Loucy (cell line): ENCODE measurements around the gene STK32C.

Source experiments
- EZH2phosphoT487 ChIP-seq: fragments of 200-600 bp; IDR thresholded peaks from 2 replicates; pipeline ENCODE4 v1.6.1; 2018; ENCODE audit warnings: antibody characterized with exemption, mild to moderate bottlenecking, moderate library complexity, borderline replicate concordance
- TF ChIP-seq, protein P1 (sequence below): fragments of 200-600 bp; sonication (generic); conservative IDR thresholded peaks from 2 replicates; pipeline ENCODE4 v1.5.1; 2014; ENCODE audit warnings: mild to moderate bottlenecking, antibody characterized with exemption, low read length

DNA sequence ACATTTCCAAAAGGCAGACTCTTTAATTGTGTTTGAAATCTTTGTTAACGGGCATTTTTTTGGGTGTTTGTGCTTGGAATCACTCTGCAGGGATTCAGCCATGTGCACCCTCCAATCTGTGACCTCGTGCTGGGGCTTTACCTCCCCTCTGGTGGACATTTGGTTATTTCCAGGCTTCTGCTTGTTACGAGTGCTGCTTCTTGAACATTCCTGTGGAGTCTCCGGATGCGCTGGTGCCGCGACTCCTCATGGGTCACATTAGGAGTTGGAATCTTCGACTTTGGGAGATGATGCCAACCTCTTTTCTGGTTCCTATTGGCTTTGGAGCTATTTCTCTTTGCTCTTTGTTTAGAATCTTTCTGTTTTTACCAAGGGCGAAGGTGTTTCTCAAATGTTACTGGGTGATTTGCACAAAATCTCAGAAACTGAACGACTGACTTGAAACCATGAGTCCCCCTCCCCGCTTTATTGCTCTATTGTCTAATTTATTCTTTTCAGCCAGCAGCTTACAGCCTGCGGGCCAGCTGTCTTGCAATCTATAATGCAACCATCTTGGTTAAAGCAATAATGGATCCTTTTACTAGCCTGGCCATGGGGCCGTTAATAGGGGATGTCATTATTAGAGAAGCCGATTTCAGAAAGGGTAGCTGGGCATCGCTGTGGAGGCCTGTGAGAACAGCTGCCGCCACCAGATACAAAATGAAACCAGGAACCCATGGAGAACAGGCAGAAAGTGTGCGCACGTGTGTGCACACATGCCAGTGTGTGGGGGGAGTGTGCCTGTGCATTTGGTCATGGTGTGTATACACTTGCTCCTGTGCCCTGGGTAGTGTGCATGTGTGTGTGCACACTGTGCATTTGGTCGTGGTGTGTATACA is 130.9 kb downstream of the STK32C start:
- TF ChIP-seq, protein P1, sequence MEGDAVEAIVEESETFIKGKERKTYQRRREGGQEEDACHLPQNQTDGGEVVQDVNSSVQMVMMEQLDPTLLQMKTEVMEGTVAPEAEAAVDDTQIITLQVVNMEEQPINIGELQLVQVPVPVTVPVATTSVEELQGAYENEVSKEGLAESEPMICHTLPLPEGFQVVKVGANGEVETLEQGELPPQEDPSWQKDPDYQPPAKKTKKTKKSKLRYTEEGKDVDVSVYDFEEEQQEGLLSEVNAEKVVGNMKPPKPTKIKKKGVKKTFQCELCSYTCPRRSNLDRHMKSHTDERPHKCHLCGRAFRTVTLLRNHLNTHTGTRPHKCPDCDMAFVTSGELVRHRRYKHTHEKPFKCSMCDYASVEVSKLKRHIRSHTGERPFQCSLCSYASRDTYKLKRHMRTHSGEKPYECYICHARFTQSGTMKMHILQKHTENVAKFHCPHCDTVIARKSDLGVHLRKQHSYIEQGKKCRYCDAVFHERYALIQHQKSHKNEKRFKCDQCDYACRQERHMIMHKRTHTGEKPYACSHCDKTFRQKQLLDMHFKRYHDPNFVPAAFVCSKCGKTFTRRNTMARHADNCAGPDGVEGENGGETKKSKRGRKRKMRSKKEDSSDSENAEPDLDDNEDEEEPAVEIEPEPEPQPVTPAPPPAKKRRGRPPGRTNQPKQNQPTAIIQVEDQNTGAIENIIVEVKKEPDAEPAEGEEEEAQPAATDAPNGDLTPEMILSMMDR, result no peak
- no peak for TF ChIP-seq EZH2phosphoT487
